Pancreas (tissue), 10 donors: ENCODE results near the gene TBX4. TPM values are rescaled to one million over a fixed set of nuclear protein-coding genes. Genes with fewer than 3 reads are reported as not detected.

Experiments used
- ATAC-seq, 4 donors: fragments of 200-7000 bp; cut with Tn5 transposase; one replicate each; pipeline versions ENCODE4 v1.8.0 to v1.9.1; 2020; ENCODE audit warnings: mild to moderate bottlenecking in 4 of 4, moderate library complexity in 4 of 4
- DNase-seq, 6 donors: peaks; one replicate each; pipeline ENCODE4 v3.0.0-alpha.2; 2020
- FAIRE-seq: peaks from 2 replicates; lab custom pipeline; 2012; peaks lifted over from hg19 to GRCh38; lab: Jason Lieb, UNC
- H3K27ac ChIP-seq, 4 donors: fragments of 200-600 bp; sonication (generic); 1 replicate in 3 of 4; 2 replicates in 1 of 4; pipeline versions ENCODE4 v1.5.0 to v1.8.0; 2020
- H3K27me3 ChIP-seq, 4 donors: fragments of 200-600 bp; one replicate each; pipeline ENCODE4 v1.8.0; 2021
- H3K36me3 ChIP-seq, 3 donors: fragments of 200-600 bp; sonication (generic) in 1 of 3; one replicate each; pipeline versions ENCODE4 v1.5.0 to v1.8.0; 2020 to 2021
- H3K4me1 ChIP-seq, 3 donors: fragments of 200-600 bp; one replicate each; pipeline ENCODE4 v1.8.0; 2021
- H3K4me3 ChIP-seq, 4 donors: fragments of 200-600 bp; sonication (generic) in 2 of 4; one replicate each; pipeline versions ENCODE4 v1.5.0 to v1.8.0; 2020 to 2021
- H3K9me3 ChIP-seq, 4 donors: fragments of 200-600 bp; one replicate each; pipeline ENCODE4 v1.8.0; 2021
- WGBS, 2 donors: extraction: QIAGEN DNeasy Blood & Tissue Kit; methylation state at CpG; one replicate each; pipeline ENCODE4 v1.1.7; 2013; 5-methylcytosine and 5-hydroxymethylcytosine counted together
- intact Hi-C, 3 donors: fragments of 100-400 bp; cut with DNase I; formaldehyde crosslinking; loops; one replicate each; pipeline versions ENCODE4 v1.11.1 to v1.14.2; 2022
- polyA plus RNA-seq, 2 donors: library from polyadenylated mRNA; stranded (reverse); fragments of 200-250 nt; gene quantifications; one replicate each; pipeline ENCODE4 v1.2.3, GENCODE V29; 2013
- total RNA-seq, 6 donors: library from RNA; stranded (reverse); fragmentation: NEBNext Ultra II Directional in 4 of 6; extraction: Animal tissue kit (Norgen Biotek cat#: 25700) in 4 of 6; gene quantifications; one replicate each; pipeline versions ENCODE4 v1.2.1 to v1.2.4, GENCODE V29; 2021 to 2023
- TF ChIP-seq, protein P1 (sequence below), 4 donors: fragments of 200-600 bp; sonication (generic) in 3 of 4; IDR thresholded peaks; one replicate each; pipeline versions ENCODE4 v1.5.0 to v1.8.0; 2021; ENCODE audit warnings: antibody characterized with exemption in 4 of 4
- donor health status: healthy with polysubstance abuse.
- donor health status: DM: no; HTN: no; CAD: no; lungs with moderate emphysema.
- donor health status: DM: no; HTN: no; CAD: no.
- donor health status: control.
- donor health status: control.
- donor health status: Bipolar disorder and iron deficiency.
- donor health status: DM: yes; HTN: yes; CAD: no.
- donor health status: DM: no; HTN: no; CAD: no.
- donor health status: DM: no; HTN: no; CAD: no.
- donor health status: DM: yes; HTN: yes; CAD: no.

TBX4 gene
- total and polyA plus RNA-seq, 8 donors: not detected

DNA sequence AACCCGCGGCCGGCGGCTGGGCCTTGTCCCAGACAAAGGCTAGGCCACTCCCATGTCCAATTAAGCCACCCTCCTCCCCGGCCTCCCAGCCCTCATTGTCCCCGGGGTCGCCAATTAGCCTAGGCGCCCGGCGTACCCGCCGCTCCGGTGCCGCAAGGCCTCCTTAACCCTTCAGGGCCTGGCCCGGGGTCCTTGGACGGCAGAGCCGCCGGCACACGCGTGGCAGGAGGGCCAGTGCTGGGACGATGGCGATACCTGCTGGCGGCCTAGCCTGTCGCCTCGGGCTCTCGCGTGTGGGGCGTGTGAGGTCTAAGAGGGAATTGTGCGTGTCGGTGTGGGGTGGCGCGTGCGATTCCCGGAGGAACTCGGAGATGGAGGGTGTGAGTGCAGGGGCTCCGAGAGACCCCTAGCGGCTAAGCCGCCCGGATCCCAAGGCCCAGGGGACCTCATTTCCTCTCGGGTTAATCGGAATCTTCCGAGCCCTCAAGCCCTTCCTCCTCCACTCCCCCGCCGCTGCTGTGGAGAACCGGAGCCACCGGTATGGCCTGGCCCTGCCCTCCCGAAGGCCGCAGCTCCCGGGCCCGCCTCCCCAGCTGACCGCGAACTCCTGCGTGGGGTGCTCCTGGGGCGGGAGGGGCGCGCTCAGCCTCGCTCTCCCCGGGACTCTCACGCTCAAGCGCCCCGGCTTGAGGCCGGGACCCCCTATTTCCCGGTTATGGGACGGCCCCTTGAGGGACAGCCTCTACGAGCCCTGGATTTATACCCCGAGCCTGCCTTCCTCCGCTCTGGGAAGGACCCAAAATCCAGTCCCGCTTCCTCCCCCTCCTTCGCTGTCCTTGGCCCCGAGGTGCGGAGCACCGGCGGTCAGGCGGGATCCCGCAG, 40.7 kb upstream of the TBX4 start:
- Histone ChIP-seq H3K36me3 (no peaks in the 10 kb centered on the region), H3K27me3 (peaks cover 0 to 12% (median 3%) of the 10 kb centered on the region in 4 donors), H3K27ac (peak overlapping the region; percentile 4 to 57 (median 23)), H3K9me3 (no peaks in the 10 kb centered on the region), H3K4me1 (peaks cover 0 to 14% (median 5%) of the 10 kb centered on the region in 3 donors), H3K4me3 (peak overlapping the region; percentile 51 to 63 (median 59))
- WGBS, 2 donors: 5% methylated on average over 73 to 75 of the region's 75 CpGs
- TF ChIP-seq, protein P1, sequence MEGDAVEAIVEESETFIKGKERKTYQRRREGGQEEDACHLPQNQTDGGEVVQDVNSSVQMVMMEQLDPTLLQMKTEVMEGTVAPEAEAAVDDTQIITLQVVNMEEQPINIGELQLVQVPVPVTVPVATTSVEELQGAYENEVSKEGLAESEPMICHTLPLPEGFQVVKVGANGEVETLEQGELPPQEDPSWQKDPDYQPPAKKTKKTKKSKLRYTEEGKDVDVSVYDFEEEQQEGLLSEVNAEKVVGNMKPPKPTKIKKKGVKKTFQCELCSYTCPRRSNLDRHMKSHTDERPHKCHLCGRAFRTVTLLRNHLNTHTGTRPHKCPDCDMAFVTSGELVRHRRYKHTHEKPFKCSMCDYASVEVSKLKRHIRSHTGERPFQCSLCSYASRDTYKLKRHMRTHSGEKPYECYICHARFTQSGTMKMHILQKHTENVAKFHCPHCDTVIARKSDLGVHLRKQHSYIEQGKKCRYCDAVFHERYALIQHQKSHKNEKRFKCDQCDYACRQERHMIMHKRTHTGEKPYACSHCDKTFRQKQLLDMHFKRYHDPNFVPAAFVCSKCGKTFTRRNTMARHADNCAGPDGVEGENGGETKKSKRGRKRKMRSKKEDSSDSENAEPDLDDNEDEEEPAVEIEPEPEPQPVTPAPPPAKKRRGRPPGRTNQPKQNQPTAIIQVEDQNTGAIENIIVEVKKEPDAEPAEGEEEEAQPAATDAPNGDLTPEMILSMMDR (IDR thresholded peaks at IDR 0.05): no peak
- ATAC-seq (peak; percentile 52 to 65 (median 58)), DNase-seq (peak in 4 of 6 donors; percentile 29 to 83 (median 68)), FAIRE-seq (no peak)
- intact Hi-C loops: loop anchor here in 2 of 3 donors (10.0 kb wide), 2 partner anchors 143 to 423 kb away; no protein-coding TSS in a partner anchor

DNA sequence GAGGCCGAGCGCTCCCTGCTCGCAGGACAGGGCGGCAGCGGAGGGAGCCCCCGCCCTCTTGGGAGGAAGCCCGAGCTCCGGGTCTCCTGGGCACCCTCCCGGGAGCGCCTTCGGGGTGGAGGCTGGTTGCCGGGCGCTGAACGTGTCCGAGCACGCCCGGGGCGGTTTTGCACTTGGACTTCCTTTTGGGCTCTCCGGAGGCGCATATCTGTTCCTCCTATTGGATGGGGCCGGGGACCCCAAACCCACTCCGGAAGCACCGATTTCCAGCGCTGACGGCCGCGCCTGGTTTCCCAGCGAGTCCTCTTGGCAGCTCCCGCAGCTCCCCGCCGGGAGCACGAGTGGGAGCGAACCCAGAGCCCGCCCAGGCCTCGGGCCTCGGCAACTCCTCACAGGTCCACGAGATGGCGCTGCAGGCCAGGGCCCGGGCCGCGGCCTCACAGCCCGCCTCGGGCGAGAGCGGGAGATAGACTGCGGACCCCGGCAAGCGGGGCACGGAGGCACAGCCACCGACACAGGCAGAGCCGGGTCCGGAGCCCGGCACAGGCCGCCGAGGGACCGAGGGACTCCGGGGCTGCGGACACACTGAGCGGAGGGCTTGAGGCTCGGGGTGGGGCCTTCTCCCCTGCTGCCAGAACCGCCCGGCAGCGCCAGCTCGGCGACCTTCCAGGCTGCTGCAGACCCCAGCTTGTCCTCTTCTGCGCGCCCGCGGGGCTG, 39.9 kb upstream of the TBX4 start:
- 0 to 1% methylated on average over 58 to 69 of the region's 69 CpGs for WGBS, 2 donors
- Histone ChIP-seq H3K4me1 (peaks cover 0 to 18% (median 5%) of the 10 kb centered on the region in 3 donors), H3K36me3 (no peaks in the 10 kb centered on the region)

DNA sequence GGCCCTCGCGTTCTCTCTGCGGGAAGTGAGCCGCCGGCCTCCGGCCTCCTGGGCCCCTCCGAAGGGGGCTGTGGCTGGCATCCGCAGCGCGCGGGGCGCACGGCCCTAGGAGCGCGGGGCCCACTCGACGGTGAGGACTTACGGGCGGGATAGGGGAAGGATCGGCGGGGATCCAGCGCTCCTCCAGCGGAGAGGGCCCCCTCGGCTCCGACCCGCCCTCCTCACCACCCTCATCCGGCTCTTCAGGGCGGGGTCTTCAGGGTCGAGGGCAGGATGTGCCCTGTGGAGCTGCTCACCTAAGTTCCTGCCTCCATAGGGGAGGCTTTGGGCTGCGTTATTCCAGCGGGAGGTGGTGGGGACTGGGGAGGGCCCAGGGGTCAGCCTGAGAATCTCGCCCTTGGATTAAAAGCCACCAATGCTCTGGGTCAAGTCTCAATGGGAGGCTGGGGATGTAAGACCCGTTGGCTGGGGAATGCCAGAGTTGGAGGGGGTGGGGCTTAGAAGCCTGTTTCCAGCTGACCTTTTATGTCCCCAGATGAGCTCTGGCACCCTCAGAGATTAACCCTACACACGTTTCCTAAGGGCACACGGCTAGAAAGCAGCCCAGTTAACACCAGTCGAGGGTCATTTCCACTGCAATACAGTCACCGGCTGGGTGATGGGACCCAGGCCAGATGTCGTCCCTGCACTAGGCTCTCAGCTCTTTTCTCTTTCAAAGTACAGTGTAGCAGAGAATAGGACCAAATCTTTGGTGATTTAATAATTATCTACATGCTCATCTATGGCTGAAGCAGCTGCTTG, 39.2 kb upstream of the TBX4 start:
- Histone ChIP-seq H3K36me3 (no peaks in the 10 kb centered on the region), H3K4me1 (peaks cover 0 to 18% (median 5%) of the 10 kb centered on the region in 3 donors), H3K9me3 (no peaks in the 10 kb centered on the region), H3K27me3 (peaks cover 0 to 12% (median 3%) of the 10 kb centered on the region in 4 donors), H3K4me3 (peak overlapping the region; percentile 51 to 63 (median 59)), H3K27ac (peak overlapping the region in 1 of 4 donors; percentile 57)
- DNase-seq (peak in 1 of 6 donors; percentile 28), ATAC-seq (peak in 1 of 4 donors; percentile 5), FAIRE-seq (no peak)
- 17 to 20% methylated on average over 38 of the region's 38 CpGs for WGBS, 2 donors
- intact Hi-C loops: loop anchor here in 2 of 3 donors (10.0 kb wide), 2 partner anchors 142 to 422 kb away; no protein-coding TSS in a partner anchor
- TF ChIP-seq, protein P1 (IDR thresholded peaks at IDR 0.05): no peak

More for the DNA sequence above, 39.9 kb upstream of the TBX4 start:
- peak overlapping the region; percentile 4 to 57 (median 23) for H3K27ac ChIP-seq
- intact Hi-C loops: loop anchor here in 2 of 3 donors (10.0 kb wide), 2 partner anchors 142 to 422 kb away; no protein-coding TSS in a partner anchor
- ATAC-seq (peak; percentile 84 to 91 (median 88)), DNase-seq (peak; percentile 60 to 96 (median 80)), FAIRE-seq (no peak)
- H3K9me3 ChIP-seq: no peaks in the 10 kb centered on the region
- H3K4me3 ChIP-seq: peak overlapping the region; percentile 51 to 63 (median 59)
- peaks cover 0 to 12% (median 3%) of the 10 kb centered on the region in 4 donors for H3K27me3 ChIP-seq
- TF ChIP-seq, protein P1 (IDR thresholded peaks at IDR 0.05): peak; percentile 97 to 99 (median 99)

DNA sequence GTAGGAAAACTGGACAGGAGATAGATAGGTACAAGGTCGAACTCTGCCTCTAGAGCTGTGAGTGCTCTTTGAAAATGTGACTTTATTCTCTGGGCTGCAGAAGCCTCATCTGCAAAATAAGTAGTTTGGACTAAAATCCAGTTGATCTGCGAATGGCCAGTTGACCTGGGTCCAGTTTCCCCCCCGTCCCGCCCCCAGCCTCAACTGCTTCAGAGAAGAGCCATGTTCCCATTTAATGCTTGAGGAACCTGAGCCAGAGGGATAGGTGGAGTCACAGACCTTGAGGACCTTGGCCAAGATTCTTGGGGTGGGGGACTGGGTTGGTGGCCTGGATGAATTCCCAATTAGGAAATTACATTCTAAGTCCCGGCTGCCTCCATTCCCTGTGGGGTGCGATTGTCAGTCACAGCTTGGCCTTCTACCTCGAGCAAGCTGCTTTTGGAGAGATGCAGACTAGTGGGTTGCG, 38.5 kb upstream of the TBX4 start:
- intact Hi-C loops: loop anchor here in 2 of 3 donors (10.0 kb wide), 2 partner anchors 141 to 421 kb away; no protein-coding TSS in a partner anchor
- H3K27ac ChIP-seq: no peak overlapping the region
- ATAC-seq (no peak), FAIRE-seq (no peak), DNase-seq (no peak)
- peaks cover 0 to 18% (median 5%) of the 10 kb centered on the region in 3 donors for H3K4me1 ChIP-seq
- H3K9me3 ChIP-seq: no peaks in the 10 kb centered on the region
- WGBS, 2 donors: 89 to 91% methylated on average over 8 of the region's 8 CpGs
- peaks cover 0 to 12% (median 3%) of the 10 kb centered on the region in 4 donors for H3K27me3 ChIP-seq
- H3K36me3 ChIP-seq: no peaks in the 10 kb centered on the region
- TF ChIP-seq, protein P1 (IDR thresholded peaks at IDR 0.05): no peak
- H3K4me3 ChIP-seq: no peak overlapping the region
